Choroid plexus epithelial cell (primary cell): ENCODE measurements around the gene CCDC40.

Experiments used
- DNase-seq: peaks from one replicate; pipeline ENCODE4 v3.0.0-alpha.2; 2010; ENCODE audit warnings: low read depth
- H3K4me3 ChIP-seq: 2 replicates; pipeline ENCODE4 v1.5.1; 2011; ENCODE audit warnings: low read depth, mild to moderate bottlenecking, control low read depth, low read length, moderate library complexity
- TF ChIP-seq, protein P1 (sequence below): conservative IDR thresholded peaks from 2 replicates; pipeline ENCODE4 v1.5.1; 2011; ENCODE audit warnings: low read depth, mild to moderate bottlenecking, control low read depth, inconsistent platforms, low read length, moderate library complexity

Gene CCDC40

DNA sequence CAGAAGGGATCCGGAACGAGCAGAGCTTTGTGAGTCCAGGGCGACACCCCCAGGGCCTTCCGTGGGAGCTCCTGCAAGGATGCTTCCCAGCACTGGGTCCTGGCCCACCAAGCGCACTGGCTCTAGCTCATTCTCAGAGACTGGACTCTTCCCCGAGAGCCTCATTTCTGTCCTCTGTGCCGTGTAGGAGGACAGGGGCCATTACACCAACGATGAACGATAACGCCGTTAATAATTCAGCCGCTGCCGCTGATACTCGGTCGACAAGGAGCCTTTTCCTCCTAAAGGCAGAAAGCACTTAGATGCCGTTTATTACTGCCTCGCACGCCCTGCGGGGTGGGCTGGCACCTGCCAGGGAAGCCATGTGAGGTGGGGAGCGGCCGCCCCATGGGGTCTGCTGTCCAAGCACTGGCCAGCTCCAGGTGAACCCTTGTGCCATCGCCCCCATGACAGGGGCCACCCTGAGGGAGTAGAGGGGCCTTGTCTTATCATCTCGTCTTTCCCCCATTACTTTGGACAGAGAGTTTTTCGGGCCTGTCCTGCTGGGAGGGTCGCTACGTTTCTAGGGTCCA lies 34.3 kb upstream of the CCDC40 start:
- DNase-seq, result no peak
- H3K4me3 ChIP-seq, result no peak overlapping the region
- TF ChIP-seq, protein P1, sequence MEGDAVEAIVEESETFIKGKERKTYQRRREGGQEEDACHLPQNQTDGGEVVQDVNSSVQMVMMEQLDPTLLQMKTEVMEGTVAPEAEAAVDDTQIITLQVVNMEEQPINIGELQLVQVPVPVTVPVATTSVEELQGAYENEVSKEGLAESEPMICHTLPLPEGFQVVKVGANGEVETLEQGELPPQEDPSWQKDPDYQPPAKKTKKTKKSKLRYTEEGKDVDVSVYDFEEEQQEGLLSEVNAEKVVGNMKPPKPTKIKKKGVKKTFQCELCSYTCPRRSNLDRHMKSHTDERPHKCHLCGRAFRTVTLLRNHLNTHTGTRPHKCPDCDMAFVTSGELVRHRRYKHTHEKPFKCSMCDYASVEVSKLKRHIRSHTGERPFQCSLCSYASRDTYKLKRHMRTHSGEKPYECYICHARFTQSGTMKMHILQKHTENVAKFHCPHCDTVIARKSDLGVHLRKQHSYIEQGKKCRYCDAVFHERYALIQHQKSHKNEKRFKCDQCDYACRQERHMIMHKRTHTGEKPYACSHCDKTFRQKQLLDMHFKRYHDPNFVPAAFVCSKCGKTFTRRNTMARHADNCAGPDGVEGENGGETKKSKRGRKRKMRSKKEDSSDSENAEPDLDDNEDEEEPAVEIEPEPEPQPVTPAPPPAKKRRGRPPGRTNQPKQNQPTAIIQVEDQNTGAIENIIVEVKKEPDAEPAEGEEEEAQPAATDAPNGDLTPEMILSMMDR, result no peak

DNA sequence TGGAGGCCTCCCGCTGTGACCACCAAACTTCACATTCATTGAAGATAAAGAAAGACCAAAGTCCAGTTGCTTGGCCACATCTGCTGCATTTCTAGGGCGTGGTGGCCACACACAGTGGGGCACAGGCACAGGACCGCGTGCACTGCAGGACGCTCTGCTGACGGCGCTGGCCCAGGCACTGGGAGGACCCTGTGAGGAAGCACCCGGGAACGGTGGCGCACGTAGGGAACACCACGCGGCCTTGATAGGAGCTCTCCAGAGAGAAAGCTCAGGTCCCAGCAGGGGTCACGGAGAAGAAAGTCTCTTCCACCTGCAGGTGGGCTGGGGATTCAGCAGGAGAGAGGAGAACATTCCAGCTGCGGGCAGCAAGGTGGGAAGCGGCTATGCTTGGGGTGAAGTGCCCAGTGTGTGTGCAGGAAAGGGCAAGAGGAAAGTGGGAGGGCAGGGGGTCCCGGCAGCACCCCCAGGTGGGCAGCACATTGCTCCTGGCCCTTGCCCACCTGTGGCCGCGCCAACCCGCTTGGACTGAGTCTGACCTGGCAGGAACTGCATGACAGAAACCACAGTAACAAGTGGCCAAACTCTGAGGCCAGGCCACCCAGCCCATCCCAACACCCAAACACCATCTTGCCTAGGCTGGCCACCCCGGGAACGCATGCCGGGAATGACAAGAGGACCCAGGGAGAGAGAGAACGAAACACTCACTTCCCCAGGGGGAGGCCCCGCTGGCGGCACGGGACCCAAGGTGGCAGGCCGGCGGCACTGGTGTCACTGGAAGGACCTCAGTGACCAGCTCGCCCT lies 33.6 kb upstream of the CCDC40 start:
- DNase-seq, result no peak
- H3K4me3 ChIP-seq, result no peak overlapping the region
- TF ChIP-seq, protein P1, result no peak

DNA sequence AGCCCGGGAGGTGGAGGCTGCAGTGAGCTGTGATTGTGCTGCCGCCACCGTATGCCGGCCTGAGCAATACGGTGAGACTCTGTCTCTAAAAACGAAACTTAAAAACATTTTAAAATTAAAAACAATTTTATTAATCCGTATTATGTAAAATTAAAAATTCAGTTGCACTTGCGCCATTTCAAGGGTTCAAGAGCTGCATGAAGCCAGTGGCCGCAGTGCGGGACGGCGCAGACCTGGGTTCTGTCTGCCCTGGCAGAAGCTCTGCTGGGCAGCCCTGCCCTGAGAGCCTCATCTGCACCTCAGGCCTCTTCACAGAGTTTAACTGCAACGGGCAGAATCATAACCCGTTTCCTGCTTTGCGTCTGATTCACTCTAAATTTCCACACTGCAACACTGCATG lies 32.5 kb upstream of the CCDC40 start:
- no peak for DNase-seq
- H3K4me3 ChIP-seq, result no peak overlapping the region
- TF ChIP-seq, protein P1, result no peak

DNA sequence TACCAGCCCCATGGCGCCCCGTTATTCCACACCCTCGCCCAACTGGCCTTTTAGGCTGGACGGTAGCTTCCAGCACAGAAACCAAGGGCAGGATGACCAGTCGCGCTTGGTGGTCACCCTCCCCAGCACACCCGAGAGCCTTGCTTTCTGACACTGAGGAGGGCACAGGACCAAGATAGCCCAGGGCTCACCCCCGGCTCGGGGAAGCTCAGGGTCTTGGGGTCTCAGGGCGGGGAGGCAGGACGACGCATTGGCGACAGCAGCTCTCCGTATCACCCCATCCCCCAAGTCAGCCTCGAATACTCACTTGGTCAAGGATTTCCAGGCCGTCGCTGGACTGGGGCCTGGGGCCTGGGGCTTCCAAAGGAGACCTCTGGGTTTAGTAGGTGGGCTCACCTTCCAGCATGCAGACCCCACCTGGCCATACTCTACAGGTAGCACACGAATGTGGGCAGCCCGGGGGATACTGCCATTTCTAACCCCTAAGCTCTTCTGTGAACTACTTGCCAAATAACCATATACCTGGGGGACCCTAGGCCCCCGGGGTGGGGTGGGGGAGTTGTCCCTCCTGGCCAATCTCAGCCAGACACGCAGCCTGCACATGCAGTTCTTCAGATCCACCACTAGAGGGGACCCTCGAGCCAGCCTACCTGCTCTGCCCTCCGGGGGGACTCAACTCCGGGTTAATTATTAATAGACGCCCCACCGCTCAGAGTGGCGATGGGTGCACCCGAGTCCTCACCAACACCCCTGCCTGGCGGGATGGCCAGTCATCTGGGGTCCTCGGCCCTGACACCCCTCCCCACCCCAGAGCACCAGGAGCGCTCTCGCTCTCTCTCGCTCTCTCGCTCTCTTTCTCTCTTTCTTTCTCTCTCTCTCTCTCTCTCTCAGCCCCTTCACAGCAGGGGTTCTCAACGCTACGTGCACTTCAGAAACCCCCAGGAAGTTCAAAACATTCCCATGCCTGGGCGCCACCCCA lies 30.8 kb upstream of the CCDC40 start:
- DNase-seq, result peak; percentile 56
- H3K4me3 ChIP-seq, result no peak overlapping the region
- TF ChIP-seq, protein P1, result peak; percentile 93

DNA sequence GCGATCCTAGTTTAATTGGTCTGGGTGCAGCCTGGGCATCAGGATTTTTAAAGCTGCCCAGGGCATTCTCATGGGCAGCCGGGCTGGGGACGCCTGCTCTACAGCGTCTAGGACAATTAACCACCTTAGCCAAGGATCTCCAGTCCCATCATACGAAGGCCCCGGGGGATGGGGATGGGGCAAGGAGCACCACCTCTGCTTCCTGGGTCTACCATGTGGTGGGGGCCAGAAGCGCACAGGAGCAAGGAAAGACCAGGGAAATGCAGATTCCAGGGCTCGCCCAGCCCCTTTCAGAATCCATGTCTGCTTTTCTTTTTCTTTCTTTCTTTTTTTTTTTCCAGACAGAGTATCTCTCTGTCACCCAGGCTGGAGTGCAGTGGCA lies 30.1 kb upstream of the CCDC40 start:
- H3K4me3 ChIP-seq, result no peak overlapping the region
- TF ChIP-seq, protein P1, result no peak
- DNase-seq, result no peak

DNA sequence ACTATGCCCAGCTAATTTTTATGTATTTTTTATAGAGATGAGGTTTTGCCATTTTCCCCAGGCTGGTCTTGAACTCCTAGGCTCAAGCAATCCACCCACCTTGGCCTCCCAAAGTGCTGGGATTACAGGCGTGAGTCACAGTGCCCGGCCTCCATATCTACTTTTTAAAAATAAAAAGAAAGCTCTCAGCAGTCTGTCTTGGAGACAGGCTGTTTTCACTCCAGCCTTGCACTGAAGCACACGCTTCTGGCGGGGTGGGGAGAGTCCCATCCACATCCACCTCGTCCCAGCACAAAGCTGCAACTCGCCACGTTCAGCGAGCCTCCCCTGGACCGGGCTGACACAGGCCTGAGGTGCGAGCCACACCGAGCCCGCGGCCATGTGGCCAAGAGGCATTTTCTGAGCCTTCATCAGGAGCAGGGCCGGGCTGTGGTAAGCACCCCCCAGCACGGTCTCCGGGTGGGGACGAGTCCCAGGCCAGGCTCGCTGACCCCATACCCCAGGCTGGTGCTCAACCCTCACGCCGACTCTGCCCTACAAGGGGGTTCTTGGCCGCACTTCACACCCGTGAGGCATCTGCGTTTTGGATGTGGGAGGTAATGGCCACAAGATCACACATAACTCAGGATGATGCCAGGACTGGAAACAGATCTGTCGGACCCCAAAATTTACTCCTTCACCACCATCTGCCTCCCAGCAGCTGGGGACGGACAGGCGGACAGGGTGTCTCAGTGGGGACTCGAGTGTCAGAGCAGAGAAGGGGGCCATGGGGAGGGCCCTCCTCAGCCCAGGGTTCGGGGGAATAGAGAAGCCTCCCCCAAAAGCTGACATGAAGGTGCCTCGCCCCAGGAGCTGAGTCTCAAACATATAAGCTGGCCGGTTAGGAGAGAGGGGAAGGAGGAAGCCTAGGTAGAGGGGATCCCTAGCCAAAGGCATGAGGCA lies 29.4 kb upstream of the CCDC40 start:
- no peak overlapping the region for H3K4me3 ChIP-seq
- TF ChIP-seq, protein P1, result no peak
- DNase-seq, result no peak
